Trophoblast cell (in vitro differentiated cells and primary cell): Measurements from ENCODE around the gene NPB.
A peak's percentile ranks its signal among the peaks of the same experiment; 100 is the strongest.
"Not testable (repeated sequence)": the region's sequence is repeated elsewhere in the genome, so short reads cannot be mapped to it uniquely, and the experiment has no call there.

Source experiments
- DNase-seq, 2 donors: peaks; one replicate each; pipeline ENCODE4 v3.0.0-alpha.2; 2016
- H2AFZ ChIP-seq: 2 replicates; pipeline ENCODE4 v1.6.1; 2013; ENCODE audit warnings: low read length, moderate library complexity, mild to moderate bottlenecking; ENCODE audit not compliant: insufficient read depth, poor library complexity
- H2AK5ac ChIP-seq: 2 replicates; pipeline ENCODE4 v1.6.1; 2013; ENCODE audit warnings: mild to moderate bottlenecking, low read length
- H2BK120ac ChIP-seq: 2 replicates; pipeline ENCODE4 v1.6.1; 2013; ENCODE audit warnings: low read length, mild to moderate bottlenecking, moderate library complexity; ENCODE audit not compliant: insufficient read depth, poor library complexity
- H2BK12ac ChIP-seq: 2 replicates; pipeline ENCODE4 v1.6.1; 2013; ENCODE audit warnings: mild to moderate bottlenecking, low read length, moderate library complexity
- H2BK5ac ChIP-seq: 2 replicates; pipeline ENCODE4 v1.6.1; 2013; ENCODE audit warnings: low read length, low read depth, moderate library complexity, mild to moderate bottlenecking; ENCODE audit not compliant: poor library complexity
- H3K14ac ChIP-seq: 2 replicates; pipeline ENCODE4 v1.6.1; 2013; ENCODE audit warnings: mild to moderate bottlenecking, low read length
- H3K18ac ChIP-seq: 2 replicates; pipeline ENCODE4 v1.6.1; 2013; ENCODE audit warnings: mild to moderate bottlenecking, low read length
- H3K23ac ChIP-seq: 2 replicates; pipeline ENCODE4 v1.6.1; 2013; ENCODE audit warnings: low read length
- H3K27ac ChIP-seq: 2 replicates; pipeline ENCODE4 v1.5.1; 2013; ENCODE audit warnings: low read depth, mild to moderate bottlenecking, inconsistent platforms, low read length, moderate library complexity
- H3K27me3 ChIP-seq: 2 replicates; pipeline ENCODE4 v1.6.1; 2013; ENCODE audit warnings: inconsistent platforms, mild to moderate bottlenecking, low read length, moderate library complexity; ENCODE audit not compliant: insufficient read depth
- H3K36me3 ChIP-seq, 2 experiments: 1 replicate in 1 of 2; 2 replicates in 1 of 2; pipeline ENCODE4 v1.6.1; 2013; ENCODE audit warnings: low read length in 2 of 2, mild to moderate bottlenecking in 2 of 2, moderate library complexity in 1 of 2; ENCODE audit not compliant: insufficient read depth in 2 of 2, control insufficient read depth in 1 of 2
- H3K4ac ChIP-seq: 2 replicates; pipeline ENCODE4 v1.6.1; 2013; ENCODE audit warnings: low read depth, mild to moderate bottlenecking, low read length, moderate library complexity
- H3K4me1 ChIP-seq, 2 experiments: 1 replicate in 1 of 2; 2 replicates in 1 of 2; pipeline ENCODE4 v1.6.1; 2013; ENCODE audit warnings: low read length in 2 of 2, mild to moderate bottlenecking in 2 of 2, moderate library complexity in 1 of 2; ENCODE audit not compliant: insufficient read depth in 2 of 2, control insufficient read depth in 1 of 2
- H3K4me2 ChIP-seq: 2 replicates; pipeline ENCODE4 v1.6.1; 2013; ENCODE audit warnings: inconsistent platforms, mild to moderate bottlenecking, low read length, moderate library complexity
- H3K4me3 ChIP-seq: 2 replicates; pipeline ENCODE4 v1.5.1; 2013; ENCODE audit warnings: mild to moderate bottlenecking, low read depth, low read length, inconsistent platforms
- H3K79me1 ChIP-seq: one replicate; pipeline ENCODE4 v1.6.1; 2013; ENCODE audit warnings: low read length
- H3K79me2 ChIP-seq: 2 replicates; pipeline ENCODE4 v1.6.1; 2013; ENCODE audit warnings: low read length, mild to moderate bottlenecking; ENCODE audit not compliant: control insufficient read depth, insufficient read depth, poor library complexity
- H3K9ac ChIP-seq: 2 replicates; pipeline ENCODE4 v1.6.1; 2013; ENCODE audit warnings: mild to moderate bottlenecking, low read length
- H3K9me3 ChIP-seq: 2 replicates; pipeline ENCODE4 v1.6.1; 2013; ENCODE audit warnings: low read depth, mild to moderate bottlenecking, control low read depth, inconsistent platforms, low read length; ENCODE audit not compliant: insufficient read depth
- H4K12ac ChIP-seq: 2 replicates; pipeline ENCODE4 v1.6.1; 2013; ENCODE audit warnings: low read depth, mild to moderate bottlenecking, low read length, moderate library complexity
- H4K8ac ChIP-seq: 2 replicates; pipeline ENCODE4 v1.6.1; 2013; ENCODE audit warnings: low read depth, mild to moderate bottlenecking, low read length, moderate library complexity
- H4K91ac ChIP-seq: one replicate; pipeline ENCODE4 v1.6.1; 2013; ENCODE audit warnings: low read depth, mild to moderate bottlenecking, low read length, moderate library complexity
- WGBS: extraction: QIAGEN DNeasy Blood & Tissue Kit; methylation state at CpG from one replicate; pipeline ENCODE4 v1.1.7; 2013; ENCODE audit warnings: missing lambda C conversion rate; ENCODE audit not compliant: insufficient read length, insufficient coverage; ENCODE audit errors: extremely low coverage; 5-methylcytosine and 5-hydroxymethylcytosine counted together

NPB gene

DNA sequence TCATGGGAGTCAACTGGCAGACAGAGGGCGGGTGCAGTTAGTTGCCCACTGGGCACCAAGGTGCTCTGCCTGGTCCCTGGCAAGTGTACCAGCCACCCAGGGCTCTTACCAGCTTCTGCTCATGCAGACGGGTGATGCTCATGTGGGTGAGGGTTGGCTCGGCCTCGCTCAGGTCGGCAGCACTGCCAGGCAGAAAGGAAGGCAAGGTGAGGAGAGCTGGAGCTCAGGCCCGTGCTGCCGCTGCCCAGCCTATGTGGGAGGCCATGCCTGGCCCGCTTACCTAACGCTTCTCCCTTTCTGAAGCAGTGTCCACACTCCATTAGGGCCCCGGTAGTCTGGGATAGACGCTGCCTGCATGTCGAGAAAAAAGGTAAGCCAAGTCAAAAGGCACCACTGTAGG, 13.3 kb downstream of the NPB start:
- Histone ChIP-seq H2AK5ac (no peak overlapping the region), H3K4me1 (peaks cover 2 to 6% of the 10 kb centered on the region in 2 experiments), H3K9ac (no peak overlapping the region), H3K4me2 (no peak overlapping the region), H2BK120ac (no peak overlapping the region), H3K9me3 (no peaks in the 10 kb centered on the region), H4K91ac (no peak overlapping the region), H3K4ac (no peak overlapping the region), H3K4me3 (no peak overlapping the region), H3K79me2 (peaks cover 8% of the 10 kb centered on the region), H3K27me3 (no peaks in the 10 kb centered on the region), H3K27ac (no peak overlapping the region), H3K18ac (no peak overlapping the region), H3K36me3 (peaks cover 53 to 56% of the 10 kb centered on the region in 2 experiments), H2BK5ac (no peak overlapping the region), H4K12ac (no peak overlapping the region), H3K79me1 (peaks cover 9% of the 10 kb centered on the region), H2AFZ (no peak overlapping the region), H3K23ac (no peak overlapping the region), H2BK12ac (no peak overlapping the region), H4K8ac (no peak overlapping the region), H3K14ac (no peak overlapping the region)
- no peak for DNase-seq
- no CpG with 5 or more reads among the region's 12 CpGs for WGBS

DNA sequence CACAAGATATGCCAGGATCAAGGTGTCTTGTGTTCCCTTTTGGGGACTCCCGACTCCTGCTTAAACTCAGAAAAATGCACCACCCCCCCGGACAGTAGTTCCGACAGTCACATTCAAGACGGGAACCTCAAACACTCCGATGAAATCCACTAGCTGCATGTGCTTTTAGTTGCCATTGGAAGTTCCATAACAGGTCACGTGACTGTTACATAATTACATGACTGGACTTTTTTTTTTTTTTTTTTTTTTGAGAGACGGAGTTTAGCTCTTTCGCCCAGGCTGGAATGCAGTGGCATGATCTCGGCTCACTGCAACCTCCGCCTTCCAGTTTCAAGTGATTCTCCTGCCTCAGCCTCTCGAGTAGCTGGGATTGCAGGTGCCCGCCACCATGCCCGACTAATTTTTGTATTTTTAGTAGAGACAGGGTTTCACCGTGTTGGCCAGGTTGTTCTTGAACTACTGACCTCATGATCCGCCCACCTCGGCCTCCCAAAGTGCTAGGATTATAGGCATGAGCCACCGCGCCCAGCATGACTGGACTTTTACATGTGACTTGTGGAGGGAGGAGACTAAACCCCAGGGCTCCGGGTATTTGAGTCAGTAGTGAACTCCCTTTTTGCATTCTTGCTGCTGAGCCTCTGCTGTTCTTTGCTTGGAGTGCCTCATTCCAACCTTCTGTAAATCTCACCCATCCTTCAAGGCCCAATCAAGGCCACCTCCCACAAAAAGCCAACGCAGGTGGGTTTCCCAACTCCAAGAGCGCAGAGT, 14.4 kb downstream of the NPB start:
- WGBS, result no CpG with 5 or more reads among the region's 21 CpGs
- no peak overlapping the region for H3K23ac ChIP-seq
- no peak overlapping the region for H2AK5ac ChIP-seq
- H3K18ac ChIP-seq, result no peak overlapping the region
- H2AFZ ChIP-seq, result no peak overlapping the region
- no peak overlapping the region for H3K27ac ChIP-seq
- H3K4ac ChIP-seq, result peak overlapping the region; percentile 20
- H3K27me3 ChIP-seq, result no peaks in the 10 kb centered on the region
- H3K9me3 ChIP-seq, result peaks cover 2% of the 10 kb centered on the region
- no peak overlapping the region for H2BK5ac ChIP-seq
- H4K91ac ChIP-seq, result no peak overlapping the region
- DNase-seq, result peak; percentile 83 to 87
- no peak overlapping the region for H2BK12ac ChIP-seq
- no peak overlapping the region for H3K14ac ChIP-seq
- H3K4me3 ChIP-seq, result no peak overlapping the region
- no peak overlapping the region for H4K12ac ChIP-seq
- peak overlapping the region; percentile 95 for H3K4me2 ChIP-seq
- H3K4me1 ChIP-seq, result peaks cover 0 to 5% of the 10 kb centered on the region in 2 experiments
- peaks cover 5% of the 10 kb centered on the region for H3K79me2 ChIP-seq
- peaks cover 63 to 66% of the 10 kb centered on the region in 2 experiments for H3K36me3 ChIP-seq
- H4K8ac ChIP-seq, result no peak overlapping the region
- H2BK120ac ChIP-seq, result no peak overlapping the region
- H3K9ac ChIP-seq, result no peak overlapping the region
- H3K79me1 ChIP-seq, result peaks cover 5% of the 10 kb centered on the region

DNA sequence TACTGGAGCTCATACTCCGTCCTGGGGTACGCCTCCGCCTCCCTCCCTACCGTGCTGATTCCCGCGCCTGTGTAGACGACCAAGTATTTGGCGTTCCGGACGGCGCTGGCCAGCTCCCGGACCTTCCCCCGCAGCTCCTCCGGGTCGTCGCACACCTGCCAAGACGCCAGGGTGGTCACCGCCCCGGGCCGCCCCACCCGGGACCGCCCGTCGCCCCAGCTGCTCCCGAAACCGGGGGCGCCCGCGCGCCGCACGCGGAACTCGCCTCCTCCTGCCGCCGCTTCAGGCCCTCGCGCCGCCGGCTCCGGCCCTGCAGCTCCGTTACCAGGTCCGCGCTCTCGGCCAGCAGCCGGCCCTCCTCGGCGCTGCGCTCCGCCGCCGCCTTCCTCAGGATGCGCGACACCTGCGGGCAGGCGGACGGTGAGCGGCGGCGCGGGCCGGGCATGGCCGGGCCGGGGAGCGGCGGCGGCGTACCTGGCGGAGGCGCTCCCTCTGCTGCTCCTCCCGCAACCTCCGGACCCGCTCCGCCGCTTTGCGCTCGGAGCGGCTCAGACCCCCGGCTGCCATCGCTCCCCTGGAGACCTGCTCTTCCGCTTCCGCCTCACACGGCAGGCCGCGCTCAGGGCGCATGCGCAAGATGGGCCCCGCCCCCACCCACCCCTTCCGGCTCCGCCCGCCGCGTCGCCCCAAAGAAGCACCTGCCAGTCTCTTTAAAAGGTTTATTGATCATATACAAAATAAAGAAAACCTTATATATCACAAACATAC, 15.7 kb downstream of the NPB start, which contains the start of gene SIRT7:
Gene SIRT7, minus strand, starts transcription at position 612 of the 768 bp plus-strand sequence. Its CDS starts 45 bp downstream, at position 567.
- Histone ChIP-seq H3K4me3 (peak within 1 kb of the TSS; percentile 97), H2BK12ac (no peak within 1 kb of the TSS), H3K27me3 (no peaks in the 10 kb centered on the region), H2AK5ac (peak within 1 kb of the TSS; percentile 56), H3K27ac (peak within 1 kb of the TSS; percentile 14), H3K9ac (peak within 1 kb of the TSS; percentile 81), H3K4me1 (peaks cover 7 to 8% of the 10 kb centered on the region in 2 experiments), H3K9me3 (peaks cover 2% of the 10 kb centered on the region), H3K79me1 (peaks cover 7% of the 10 kb centered on the region), H3K79me2 (peaks cover 12% of the 10 kb centered on the region), H4K12ac (peak within 1 kb of the TSS; percentile 48), H2AFZ (peak within 1 kb of the TSS; percentile 46), H3K4ac (peak within 1 kb of the TSS; percentile 80), H3K23ac (no peak within 1 kb of the TSS), H4K8ac (peak within 1 kb of the TSS; percentile 81), H3K36me3 (peaks cover 63 to 68% of the 10 kb centered on the region in 2 experiments), H2BK120ac (peak within 1 kb of the TSS; percentile 58), H3K18ac (peak within 1 kb of the TSS; percentile 47), H2BK5ac (peak within 1 kb of the TSS; percentile 49), H4K91ac (peak within 1 kb of the TSS; percentile 72), H3K14ac (peak within 1 kb of the TSS; percentile 62), H3K4me2 (peak within 1 kb of the TSS; percentile 95)
- peak; percentile 58 to 83 for DNase-seq
- no CpG with 5 or more reads among the region's 94 CpGs for WGBS

DNA sequence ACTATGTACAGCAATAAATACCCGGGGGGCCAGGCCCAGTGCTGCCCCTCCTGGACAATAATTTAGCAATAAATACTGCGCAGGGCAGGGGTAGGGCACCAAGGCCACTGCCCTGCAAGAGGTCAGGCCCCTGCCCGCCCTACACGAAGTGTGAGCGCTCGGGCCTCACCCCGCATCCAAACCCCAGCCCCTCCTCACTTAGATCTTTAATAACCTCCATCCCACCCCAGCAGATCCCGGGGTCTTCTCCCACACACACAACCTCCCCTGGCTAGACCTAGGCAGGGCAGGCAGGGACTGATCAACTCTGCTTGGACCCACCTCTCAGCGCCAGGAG, 16.3 kb downstream of the NPB start:
- not testable (repeated sequence) for H3K27me3 ChIP-seq, H4K8ac ChIP-seq, H3K9ac ChIP-seq, H3K18ac ChIP-seq, H2AFZ ChIP-seq, H2BK120ac ChIP-seq, H3K9me3 ChIP-seq, H4K12ac ChIP-seq, H3K4me3 ChIP-seq, H2BK12ac ChIP-seq, DNase-seq, H3K23ac ChIP-seq, H3K14ac ChIP-seq, H4K91ac ChIP-seq, H3K27ac ChIP-seq, H3K79me1 ChIP-seq, H3K4ac ChIP-seq, H2AK5ac ChIP-seq, H2BK5ac ChIP-seq
- peaks cover 62 to 67% of the 10 kb centered on the region in 2 experiments for H3K36me3 ChIP-seq
- WGBS, result no CpG with 5 or more reads among the region's 9 CpGs
- H3K4me1 ChIP-seq, result peaks cover 10% of the 10 kb centered on the region in 2 experiments
- peak overlapping the region; percentile 50 for H3K4me2 ChIP-seq
- peaks cover 15% of the 10 kb centered on the region for H3K79me2 ChIP-seq
